ENCODE measurements around the gene ZNF681.
"Not testable (repeated sequence)": the region's sequence is repeated elsewhere in the genome, so short reads cannot be mapped to it uniquely, and the experiment has no call there.

ZNF681 gene

DNA sequence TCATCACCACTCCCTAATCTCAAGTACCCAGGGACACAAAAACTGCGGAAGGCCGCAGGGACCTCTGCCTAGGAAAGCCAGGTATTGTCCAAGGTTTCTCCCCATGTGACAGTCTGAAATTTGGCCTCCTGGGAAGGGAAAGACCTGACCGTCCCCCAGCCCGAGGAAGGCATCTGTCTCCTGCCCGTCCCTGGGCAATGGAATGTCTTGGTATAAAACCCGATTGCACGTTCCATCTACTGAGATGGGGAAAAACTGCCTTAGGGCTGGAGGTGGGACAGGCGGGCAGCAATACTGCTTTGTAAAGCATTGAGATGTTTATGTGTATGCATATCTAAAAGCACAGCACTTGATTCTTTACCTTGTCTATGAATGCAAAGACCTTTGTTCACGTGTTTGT, 65.8 kb downstream of the ZNF681 start:
- DNase-seq (ENCODE audit: low read depth in 2 of 2), result not testable (repeated sequence)

All from stimulated activated CD8-positive, alpha-beta memory T cell treated with anti-CD3 and anti-CD28 coated beads, Interleukin-7, amount 100 ng/mL, for 4 hours (primary cell).